Measurements from ENCODE around the gene STYX.
"Not testable (repeated sequence)": the region's sequence is repeated elsewhere in the genome, so short reads cannot be mapped to it uniquely, and the experiment has no call there.

The STYX gene

DNA sequence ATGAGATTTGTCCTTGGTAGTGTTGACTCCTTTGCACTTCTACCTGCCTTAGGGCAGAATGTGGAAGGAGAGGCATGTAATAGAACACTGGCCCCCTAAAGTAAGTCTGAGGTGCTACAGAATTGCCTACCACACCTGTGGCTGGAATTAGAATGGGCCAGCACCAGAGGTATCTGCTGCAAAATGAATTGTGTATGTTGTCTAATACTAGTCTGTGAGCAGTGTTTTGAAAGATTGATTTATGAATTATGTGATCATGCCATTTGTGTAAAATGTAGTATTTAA, 5.7 kb upstream of the STYX start:
- no peak overlapping the region for H3K4me3 ChIP-seq (replicated peaks; ENCODE audit: low read depth, low read length)
- no peak for DNase-seq (ENCODE audit: extremely low read depth, low read depth)

GRCh38 chr14:52727509-52727908, 2.5 kb upstream of the STYX start:
- not testable (repeated sequence) for DNase-seq (ENCODE audit: extremely low read depth, low read depth); H3K4me3 ChIP-seq (replicated peaks; ENCODE audit: low read depth, low read length)

More for the DNA sequence above, 5.7 kb upstream of the STYX start:
- TF ChIP-seq, protein P1, sequence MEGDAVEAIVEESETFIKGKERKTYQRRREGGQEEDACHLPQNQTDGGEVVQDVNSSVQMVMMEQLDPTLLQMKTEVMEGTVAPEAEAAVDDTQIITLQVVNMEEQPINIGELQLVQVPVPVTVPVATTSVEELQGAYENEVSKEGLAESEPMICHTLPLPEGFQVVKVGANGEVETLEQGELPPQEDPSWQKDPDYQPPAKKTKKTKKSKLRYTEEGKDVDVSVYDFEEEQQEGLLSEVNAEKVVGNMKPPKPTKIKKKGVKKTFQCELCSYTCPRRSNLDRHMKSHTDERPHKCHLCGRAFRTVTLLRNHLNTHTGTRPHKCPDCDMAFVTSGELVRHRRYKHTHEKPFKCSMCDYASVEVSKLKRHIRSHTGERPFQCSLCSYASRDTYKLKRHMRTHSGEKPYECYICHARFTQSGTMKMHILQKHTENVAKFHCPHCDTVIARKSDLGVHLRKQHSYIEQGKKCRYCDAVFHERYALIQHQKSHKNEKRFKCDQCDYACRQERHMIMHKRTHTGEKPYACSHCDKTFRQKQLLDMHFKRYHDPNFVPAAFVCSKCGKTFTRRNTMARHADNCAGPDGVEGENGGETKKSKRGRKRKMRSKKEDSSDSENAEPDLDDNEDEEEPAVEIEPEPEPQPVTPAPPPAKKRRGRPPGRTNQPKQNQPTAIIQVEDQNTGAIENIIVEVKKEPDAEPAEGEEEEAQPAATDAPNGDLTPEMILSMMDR (IDR thresholded peaks at IDR 0.05; ENCODE audit: low read depth, low read length, missing control alignments) = no peak

DNA sequence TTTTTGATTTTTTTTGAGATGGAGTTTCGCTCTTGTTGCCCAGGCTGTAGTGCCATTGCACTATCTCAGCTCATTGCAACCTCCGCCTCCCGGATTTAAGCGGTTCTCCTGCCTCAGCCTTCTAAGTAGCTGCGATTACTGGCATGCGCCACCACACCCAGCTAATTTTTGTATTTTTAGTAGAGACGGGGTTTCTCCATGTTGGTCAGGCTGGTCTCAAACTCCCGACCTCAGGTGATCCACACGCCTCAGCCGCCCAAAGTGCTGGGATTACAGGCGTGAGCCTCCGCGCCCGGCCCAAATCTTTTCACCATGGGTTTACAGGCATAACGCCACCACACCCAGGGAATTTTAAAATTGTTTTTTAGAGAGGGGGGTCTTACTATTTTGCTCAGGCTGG, 931 bp upstream of the STYX start:
- not testable (repeated sequence) for DNase-seq (ENCODE audit: extremely low read depth, low read depth); H3K4me3 ChIP-seq (replicated peaks; ENCODE audit: low read depth, low read length)

- no peak overlapping the region; the same call in 1 of the 2 replicates for H3K4me3 ChIP-seq (replicated peaks; ENCODE audit: low read depth, low read length)
- no peak for DNase-seq (ENCODE audit: extremely low read depth, low read depth)
- TF ChIP-seq, protein P1 (IDR thresholded peaks at IDR 0.05; ENCODE audit: low read depth, low read length, missing control alignments) = no peak
Measured at GRCh38 chr14:52729585-52729924, 411 bp upstream of the STYX start.

GRCh38 chr14:52730709-52731111, 744 bp downstream of the STYX start:
- no peak for DNase-seq (ENCODE audit: extremely low read depth, low read depth)
- H3K4me3 ChIP-seq (replicated peaks; ENCODE audit: low read depth, low read length) = peak overlapping the region; percentile 96
- TF ChIP-seq, protein P1 (IDR thresholded peaks at IDR 0.05; ENCODE audit: low read depth, low read length, missing control alignments) = no peak

- no peak for DNase-seq (ENCODE audit: extremely low read depth, low read depth)
- TF ChIP-seq, protein P1 (IDR thresholded peaks at IDR 0.05; ENCODE audit: low read depth, low read length, missing control alignments) = no peak
- H3K4me3 ChIP-seq (replicated peaks; ENCODE audit: low read depth, low read length) = no peak overlapping the region
Measured at GRCh38 chr14:52733824-52734223, 3.9 kb downstream of the STYX start.

DNA sequence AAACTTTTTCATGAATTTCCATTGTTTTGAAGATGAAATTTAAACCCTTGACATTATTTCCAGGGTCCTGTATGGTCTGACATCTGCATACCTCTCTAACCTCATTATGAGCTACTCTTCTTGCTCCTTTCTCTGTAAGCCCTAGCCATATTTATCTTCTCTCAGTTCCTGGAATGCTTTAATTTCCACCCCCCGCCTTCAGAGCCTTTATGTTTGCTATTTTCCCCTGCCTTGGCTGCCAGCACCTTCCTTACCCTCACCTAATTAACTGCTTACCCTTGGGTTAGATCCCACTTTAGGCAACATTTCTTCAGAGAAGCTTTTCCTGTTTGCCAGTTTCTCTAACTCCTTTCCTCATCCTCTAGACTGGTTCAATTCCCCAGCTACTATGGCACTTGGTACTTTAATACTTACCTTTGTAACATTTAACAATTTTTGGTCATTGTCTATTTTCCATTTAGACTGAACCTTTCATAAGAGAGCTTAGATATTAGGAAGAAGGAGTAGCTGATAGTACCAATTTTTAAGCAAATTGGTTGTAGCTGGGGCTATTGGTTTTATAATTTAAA, 6.0 kb downstream of the STYX start:
- no peak overlapping the region for H3K4me3 ChIP-seq (replicated peaks; ENCODE audit: low read depth, low read length)

GRCh38 chr14:52738409-52738808, 8.4 kb downstream of the STYX start:
- no peak for DNase-seq (ENCODE audit: extremely low read depth, low read depth)
- H3K4me3 ChIP-seq (replicated peaks; ENCODE audit: low read depth, low read length) = no peak overlapping the region
- TF ChIP-seq, protein P1 (IDR thresholded peaks at IDR 0.05; ENCODE audit: low read depth, low read length, missing control alignments) = no peak

More for the DNA sequence above, 6.0 kb downstream of the STYX start:
- TF ChIP-seq, protein P1 (IDR thresholded peaks at IDR 0.05; ENCODE audit: low read depth, low read length, missing control alignments) = no peak
- DNase-seq (ENCODE audit: extremely low read depth, low read depth) = no peak

Data from HFF-Myc (cell line).